ENCODE data around the gene UBLCP1.
"Not testable (repeated sequence)": the region's sequence is repeated elsewhere in the genome, so short reads cannot be mapped to it uniquely, and the experiment has no call there.

The UBLCP1 gene

DNA sequence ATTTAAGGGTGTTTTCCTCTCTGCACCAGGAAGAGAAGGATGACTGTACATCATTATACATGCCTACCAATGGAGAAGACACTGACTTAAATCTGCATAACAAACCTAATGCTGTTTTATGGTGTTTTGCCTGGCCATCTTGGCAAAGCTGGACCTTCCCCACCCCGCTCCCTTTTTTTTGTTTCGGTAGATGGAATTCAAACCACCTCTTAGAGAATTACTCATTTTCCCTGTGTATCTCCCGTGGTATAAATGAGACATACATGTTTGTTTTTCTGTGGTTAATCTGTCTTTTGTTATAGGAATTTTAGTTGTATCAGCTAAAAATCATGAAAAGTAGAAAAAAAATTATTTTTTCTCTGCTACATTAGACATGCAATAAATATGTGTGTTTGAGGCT is 38.4 kb downstream of the UBLCP1 start:
- no peak for DNase-seq (ENCODE audit: low read depth)
- TF ChIP-seq, protein P1, sequence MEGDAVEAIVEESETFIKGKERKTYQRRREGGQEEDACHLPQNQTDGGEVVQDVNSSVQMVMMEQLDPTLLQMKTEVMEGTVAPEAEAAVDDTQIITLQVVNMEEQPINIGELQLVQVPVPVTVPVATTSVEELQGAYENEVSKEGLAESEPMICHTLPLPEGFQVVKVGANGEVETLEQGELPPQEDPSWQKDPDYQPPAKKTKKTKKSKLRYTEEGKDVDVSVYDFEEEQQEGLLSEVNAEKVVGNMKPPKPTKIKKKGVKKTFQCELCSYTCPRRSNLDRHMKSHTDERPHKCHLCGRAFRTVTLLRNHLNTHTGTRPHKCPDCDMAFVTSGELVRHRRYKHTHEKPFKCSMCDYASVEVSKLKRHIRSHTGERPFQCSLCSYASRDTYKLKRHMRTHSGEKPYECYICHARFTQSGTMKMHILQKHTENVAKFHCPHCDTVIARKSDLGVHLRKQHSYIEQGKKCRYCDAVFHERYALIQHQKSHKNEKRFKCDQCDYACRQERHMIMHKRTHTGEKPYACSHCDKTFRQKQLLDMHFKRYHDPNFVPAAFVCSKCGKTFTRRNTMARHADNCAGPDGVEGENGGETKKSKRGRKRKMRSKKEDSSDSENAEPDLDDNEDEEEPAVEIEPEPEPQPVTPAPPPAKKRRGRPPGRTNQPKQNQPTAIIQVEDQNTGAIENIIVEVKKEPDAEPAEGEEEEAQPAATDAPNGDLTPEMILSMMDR (conservative IDR thresholded peaks at IDR 0.05; ENCODE audit: low read depth, low read length) = no peak
- H3K4me3 ChIP-seq (ENCODE audit: low read length) = no peak overlapping the region

DNA sequence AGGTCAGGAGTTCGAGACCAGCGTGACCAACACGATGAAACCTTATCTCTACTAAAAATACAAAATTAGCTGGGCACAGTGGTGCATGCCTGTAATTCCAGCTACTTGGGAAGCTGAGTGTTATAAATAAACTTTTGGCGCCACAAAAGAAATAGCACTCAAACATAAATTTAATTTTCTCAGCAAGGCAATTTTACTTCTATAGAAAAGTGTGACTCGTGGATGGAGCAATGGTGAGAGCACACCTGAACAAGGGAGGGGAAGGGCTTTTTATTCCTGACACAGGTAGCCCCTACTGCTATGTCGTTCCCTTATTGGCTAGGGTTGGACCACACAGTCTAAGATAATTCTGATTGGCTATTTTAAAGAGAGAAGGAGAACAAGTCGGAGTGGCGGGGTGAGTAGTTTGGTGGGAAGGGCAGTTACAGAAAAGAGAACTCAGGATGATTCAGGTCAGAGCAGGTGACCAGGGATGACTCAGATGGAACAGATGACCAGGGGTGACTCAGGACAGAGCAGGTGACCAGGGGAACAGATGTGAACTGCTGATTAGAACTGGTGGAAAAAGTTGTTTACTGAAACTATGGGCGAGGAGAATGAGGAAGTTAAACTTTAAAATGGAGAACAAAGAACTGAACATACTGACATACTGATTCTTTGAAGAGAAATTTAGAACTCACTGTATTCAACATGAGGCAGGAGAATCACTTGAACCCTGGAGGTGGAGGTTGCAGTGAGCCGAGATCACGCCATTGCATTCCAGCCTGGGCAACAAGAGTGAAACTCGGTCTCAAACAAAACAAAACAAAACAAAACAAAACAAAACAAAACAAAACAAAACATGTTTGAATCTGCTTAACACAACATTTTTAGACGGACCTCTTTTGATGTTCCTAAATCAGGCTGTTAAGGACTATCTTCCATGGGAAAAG is 39.1 kb downstream of the UBLCP1 start:
- DNase-seq (ENCODE audit: low read depth); H3K4me3 ChIP-seq (ENCODE audit: low read length): not testable (repeated sequence)

DNA sequence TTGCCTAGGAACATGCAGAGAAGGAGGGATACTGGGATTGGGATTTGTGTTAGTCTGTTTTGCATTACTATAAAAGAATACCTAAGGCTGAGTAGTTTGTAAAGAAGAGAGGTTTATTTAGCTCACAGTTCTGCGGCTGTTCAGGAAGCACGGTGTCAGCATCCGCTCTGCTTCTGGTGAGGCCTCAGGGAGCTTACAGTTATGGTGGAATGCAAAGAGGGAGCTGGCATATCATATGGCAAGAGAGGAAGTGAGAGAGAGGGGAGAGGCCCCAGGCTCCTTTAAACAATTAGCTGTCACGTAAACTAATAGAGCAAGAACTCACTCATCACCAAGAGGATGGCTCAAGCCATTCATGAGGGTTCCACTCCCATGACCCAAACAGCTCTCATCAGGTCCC is 40.2 kb downstream of the UBLCP1 start:
- no peak for DNase-seq (ENCODE audit: low read depth)
- TF ChIP-seq, protein P1 (conservative IDR thresholded peaks at IDR 0.05; ENCODE audit: low read depth, low read length) = no peak
- H3K4me3 ChIP-seq (ENCODE audit: low read length) = no peak overlapping the region

- TF ChIP-seq, protein P1 (conservative IDR thresholded peaks at IDR 0.05; ENCODE audit: low read depth, low read length) = no peak
- DNase-seq (ENCODE audit: low read depth) = no peak
- H3K4me3 ChIP-seq (ENCODE audit: low read length) = no peak overlapping the region
Observed at GRCh38 chr5:159304961-159305595, 42.0 kb downstream of the UBLCP1 start.

- DNase-seq (ENCODE audit: low read depth) = no peak
- H3K4me3 ChIP-seq (ENCODE audit: low read length) = no peak overlapping the region
- TF ChIP-seq, protein P1 (conservative IDR thresholded peaks at IDR 0.05; ENCODE audit: low read depth, low read length) = no peak
Observed at GRCh38 chr5:159309689-159310433, 46.8 kb downstream of the UBLCP1 start.

GRCh38 chr5:159310511-159310910 is 47.4 kb downstream of the UBLCP1 start:
- peak overlapping the region; percentile 34 for H3K4me3 ChIP-seq (ENCODE audit: low read length)
- DNase-seq (ENCODE audit: low read depth) = no peak
- TF ChIP-seq, protein P1 (conservative IDR thresholded peaks at IDR 0.05; ENCODE audit: low read depth, low read length) = no peak

GRCh38 chr5:159311063-159311462 is 48.0 kb downstream of the UBLCP1 start:
- TF ChIP-seq, protein P1 (conservative IDR thresholded peaks at IDR 0.05; ENCODE audit: low read depth, low read length) = no peak
- peak overlapping the region; percentile 34 for H3K4me3 ChIP-seq (ENCODE audit: low read length)
- no peak for DNase-seq (ENCODE audit: low read depth)

Measured in retinal pigment epithelial cell (primary cell).